Peyer's patch (tissue), 4 donors: ENCODE results near the gene AKAP12. TPM values are rescaled to one million over a fixed set of nuclear protein-coding genes. Genes with fewer than 3 reads are reported as not detected.

Experiments
- DNase-seq, 3 donors: peaks; one replicate each; pipeline ENCODE4 v3.0.0-alpha.2; 2017 to 2019
- H3K27ac ChIP-seq, 4 donors: fragments of 200-600 bp; sonication (generic); one replicate each; pipeline ENCODE4 v1.5.1; 2016 to 2019
- H3K27me3 ChIP-seq, 2 donors: fragments of 200-600 bp; sonication (generic); one replicate each; pipeline ENCODE4 v1.5.1; 2019
- H3K36me3 ChIP-seq, 3 donors: fragments of 200-600 bp; sonication (generic); one replicate each; pipeline ENCODE4 v1.5.1; 2016 to 2019
- H3K4me1 ChIP-seq, 4 donors: fragments of 200-600 bp; sonication (generic); one replicate each; pipeline ENCODE4 v1.5.1; 2016 to 2019
- H3K4me3 ChIP-seq, 4 donors: fragments of 200-600 bp; sonication (generic); 1 replicate in 3 of 4; 2 replicates in 1 of 4; pipeline ENCODE4 v1.5.1; 2016 to 2019; ENCODE audit warnings: mild to moderate bottlenecking in 1 of 4
- H3K9me3 ChIP-seq, 4 donors: fragments of 200-600 bp; sonication (generic); one replicate each; pipeline ENCODE4 v1.5.1; 2016 to 2019; ENCODE audit warnings: mild to moderate bottlenecking in 1 of 4
- CTCF ChIP-seq, 6 experiments: fragments of 450-650 bp in 4 of 6; fragments of 200-600 bp in 2 of 6; sonication (generic) in 1 of 6; IDR thresholded peaks; one replicate each; pipeline ENCODE4 v1.5.1; 2017 to 2019; ENCODE audit warnings: antibody characterized with exemption in 6 of 6, mild to moderate bottlenecking in 3 of 6, moderate library complexity in 1 of 6
- POLR2A ChIP-seq, 2 donors: fragments of 450-650 bp; IDR thresholded peaks; one replicate each; pipeline ENCODE4 v1.5.1; 2017; ENCODE audit warnings: antibody characterized with exemption in 2 of 2, mild to moderate bottlenecking in 2 of 2, moderate library complexity in 2 of 2
- total RNA-seq, 4 donors: library from RNA; depleted of rRNA; stranded (reverse); fragments of >200 nt; gene quantifications; one replicate each; pipeline ENCODE4 v1.1.0, GENCODE V29; 2016

Gene AKAP12
- total RNA-seq, 4 donors from 2014 or later: 6.5 to 54.5 (median 23.8) TPM

GRCh38 chr6:151390276-151390850 lies 150.6 kb downstream of the AKAP12 start:
- peak overlapping the region; percentile 86 to 100 (median 88) for H3K4me3 ChIP-seq
- H3K4me1 ChIP-seq: peaks cover 0 to 40% (median 11%) of the 10 kb centered on the region in 4 donors
- H3K36me3 ChIP-seq: no peaks in the 10 kb centered on the region
- H3K27me3 ChIP-seq: no peaks in the 10 kb centered on the region
- peak overlapping the region; percentile 99 to 100 (median 100) for H3K27ac ChIP-seq
- TF ChIP-seq POLR2A (IDR thresholded peaks at IDR 0.05) (peak; percentile 27 to 72), CTCF (IDR thresholded peaks at IDR 0.05) (peak in 1 of 6 experiments; percentile 10)
- H3K9me3 ChIP-seq: no peaks in the 10 kb centered on the region
- peak; percentile 94 to 98 (median 98) for DNase-seq

- peak; percentile 67 to 87 (median 85) for DNase-seq
- peaks cover 0 to 40% (median 11%) of the 10 kb centered on the region in 4 donors for H3K4me1 ChIP-seq
- peak; percentile 6 to 14 for TF ChIP-seq POLR2A (IDR thresholded peaks at IDR 0.05)
- TF ChIP-seq CTCF (IDR thresholded peaks at IDR 0.05): no peak
These were observed 151.2 kb downstream of the AKAP12 start for GRCh38 chr6:151390851-151391470.

GRCh38 chr6:151391471-151392413 lies 152.0 kb downstream of the AKAP12 start, which contains the start of gene ZBTB2:
Gene ZBTB2, minus strand, starts transcription at chr6:151391559. Its CDS starts 17,922 bp downstream, at chr6:151373637.
- H3K9me3 ChIP-seq: no peaks in the 10 kb centered on the region
- peaks cover 0 to 42% (median 11%) of the 10 kb centered on the region in 4 donors for H3K4me1 ChIP-seq
- no peaks in the 10 kb centered on the region for H3K27me3 ChIP-seq
- no peaks in the 10 kb centered on the region for H3K36me3 ChIP-seq
- TF ChIP-seq POLR2A (IDR thresholded peaks at IDR 0.05): no peak
- no peak for TF ChIP-seq CTCF (IDR thresholded peaks at IDR 0.05)
- H3K27ac ChIP-seq: peak within 1 kb of the TSS; percentile 99 to 100 (median 100)
- peak within 1 kb of the TSS; percentile 86 to 100 (median 88) for H3K4me3 ChIP-seq
- peak; percentile 69 to 86 (median 79) for DNase-seq

More at GRCh38 chr6:151390851-151391470, 151.2 kb downstream of the AKAP12 start:
- H3K36me3 ChIP-seq: no peaks in the 10 kb centered on the region
- no peaks in the 10 kb centered on the region for H3K9me3 ChIP-seq
- H3K27me3 ChIP-seq: no peaks in the 10 kb centered on the region
- peak overlapping the region; percentile 86 to 100 (median 88) for H3K4me3 ChIP-seq
- H3K27ac ChIP-seq: peak overlapping the region; percentile 99 to 100 (median 100)

GRCh38 chr6:151392427-151392826 lies 152.7 kb downstream of the AKAP12 start:
- no peaks in the 10 kb centered on the region for H3K36me3 ChIP-seq
- H3K4me3 ChIP-seq: peak overlapping the region; percentile 86 to 100 (median 88)
- no peaks in the 10 kb centered on the region for H3K27me3 ChIP-seq
- H3K9me3 ChIP-seq: no peaks in the 10 kb centered on the region
- TF ChIP-seq CTCF (IDR thresholded peaks at IDR 0.05): no peak
- TF ChIP-seq POLR2A (IDR thresholded peaks at IDR 0.05): no peak
- H3K27ac ChIP-seq: peak overlapping the region; percentile 99 to 100 (median 100)
- DNase-seq: no peak
- peaks cover 0 to 42% (median 11%) of the 10 kb centered on the region in 4 donors for H3K4me1 ChIP-seq

GRCh38 chr6:151393410-151393809 lies 153.6 kb downstream of the AKAP12 start:
- no peak for TF ChIP-seq CTCF (IDR thresholded peaks at IDR 0.05)
- no peak for TF ChIP-seq POLR2A (IDR thresholded peaks at IDR 0.05)
- peaks cover 0 to 35% (median 11%) of the 10 kb centered on the region in 4 donors for H3K4me1 ChIP-seq

More at GRCh38 chr6:151393410-151393809, 153.6 kb downstream of the AKAP12 start:
- no peak for DNase-seq
- Histone ChIP-seq H3K27ac (peak overlapping the region in 1 of 4 donors; percentile 1), H3K4me3 (no peak overlapping the region), H3K9me3 (no peaks in the 10 kb centered on the region), H3K36me3 (peaks cover 0 to 1% (median 0%) of the 10 kb centered on the region in 3 donors), H3K27me3 (no peaks in the 10 kb centered on the region)
